Esophagus mucosa (tissue), 1 donor: ENCODE results near the gene LTBP1. TPM values are rescaled to one million over a fixed set of nuclear protein-coding genes. Genes with fewer than 3 reads are reported as not detected.
"Not testable (repeated sequence)": the region's sequence is repeated elsewhere in the genome, so short reads cannot be mapped to it uniquely, and the experiment has no call there.

ENCODE experiments used
- ATAC-seq: fragments of 200-7000 bp; cut with Tn5 transposase; one replicate; pipeline ENCODE4 v1.9.1; 2020
- total RNA-seq: library from RNA; stranded (reverse); gene quantifications from one replicate; pipeline ENCODE4 v1.2.4, GENCODE V29; 2023
- donor health status: DM: yes; HTN: yes; CAD: no.

The LTBP1 gene, protein sequence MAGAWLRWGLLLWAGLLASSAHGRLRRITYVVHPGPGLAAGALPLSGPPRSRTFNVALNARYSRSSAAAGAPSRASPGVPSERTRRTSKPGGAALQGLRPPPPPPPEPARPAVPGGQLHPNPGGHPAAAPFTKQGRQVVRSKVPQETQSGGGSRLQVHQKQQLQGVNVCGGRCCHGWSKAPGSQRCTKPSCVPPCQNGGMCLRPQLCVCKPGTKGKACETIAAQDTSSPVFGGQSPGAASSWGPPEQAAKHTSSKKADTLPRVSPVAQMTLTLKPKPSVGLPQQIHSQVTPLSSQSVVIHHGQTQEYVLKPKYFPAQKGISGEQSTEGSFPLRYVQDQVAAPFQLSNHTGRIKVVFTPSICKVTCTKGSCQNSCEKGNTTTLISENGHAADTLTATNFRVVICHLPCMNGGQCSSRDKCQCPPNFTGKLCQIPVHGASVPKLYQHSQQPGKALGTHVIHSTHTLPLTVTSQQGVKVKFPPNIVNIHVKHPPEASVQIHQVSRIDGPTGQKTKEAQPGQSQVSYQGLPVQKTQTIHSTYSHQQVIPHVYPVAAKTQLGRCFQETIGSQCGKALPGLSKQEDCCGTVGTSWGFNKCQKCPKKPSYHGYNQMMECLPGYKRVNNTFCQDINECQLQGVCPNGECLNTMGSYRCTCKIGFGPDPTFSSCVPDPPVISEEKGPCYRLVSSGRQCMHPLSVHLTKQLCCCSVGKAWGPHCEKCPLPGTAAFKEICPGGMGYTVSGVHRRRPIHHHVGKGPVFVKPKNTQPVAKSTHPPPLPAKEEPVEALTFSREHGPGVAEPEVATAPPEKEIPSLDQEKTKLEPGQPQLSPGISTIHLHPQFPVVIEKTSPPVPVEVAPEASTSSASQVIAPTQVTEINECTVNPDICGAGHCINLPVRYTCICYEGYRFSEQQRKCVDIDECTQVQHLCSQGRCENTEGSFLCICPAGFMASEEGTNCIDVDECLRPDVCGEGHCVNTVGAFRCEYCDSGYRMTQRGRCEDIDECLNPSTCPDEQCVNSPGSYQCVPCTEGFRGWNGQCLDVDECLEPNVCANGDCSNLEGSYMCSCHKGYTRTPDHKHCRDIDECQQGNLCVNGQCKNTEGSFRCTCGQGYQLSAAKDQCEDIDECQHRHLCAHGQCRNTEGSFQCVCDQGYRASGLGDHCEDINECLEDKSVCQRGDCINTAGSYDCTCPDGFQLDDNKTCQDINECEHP (N-terminal part only)
- total RNA-seq: 33.8 TPM

GRCh38 chr2:32946314-32947075 is at the start of gene LTBP1:
LTBP1 (plus strand) TSS chr2:32946953; CDS start chr2:32947325, 372 bp downstream.
- ATAC-seq: peak; percentile 83

DNA sequence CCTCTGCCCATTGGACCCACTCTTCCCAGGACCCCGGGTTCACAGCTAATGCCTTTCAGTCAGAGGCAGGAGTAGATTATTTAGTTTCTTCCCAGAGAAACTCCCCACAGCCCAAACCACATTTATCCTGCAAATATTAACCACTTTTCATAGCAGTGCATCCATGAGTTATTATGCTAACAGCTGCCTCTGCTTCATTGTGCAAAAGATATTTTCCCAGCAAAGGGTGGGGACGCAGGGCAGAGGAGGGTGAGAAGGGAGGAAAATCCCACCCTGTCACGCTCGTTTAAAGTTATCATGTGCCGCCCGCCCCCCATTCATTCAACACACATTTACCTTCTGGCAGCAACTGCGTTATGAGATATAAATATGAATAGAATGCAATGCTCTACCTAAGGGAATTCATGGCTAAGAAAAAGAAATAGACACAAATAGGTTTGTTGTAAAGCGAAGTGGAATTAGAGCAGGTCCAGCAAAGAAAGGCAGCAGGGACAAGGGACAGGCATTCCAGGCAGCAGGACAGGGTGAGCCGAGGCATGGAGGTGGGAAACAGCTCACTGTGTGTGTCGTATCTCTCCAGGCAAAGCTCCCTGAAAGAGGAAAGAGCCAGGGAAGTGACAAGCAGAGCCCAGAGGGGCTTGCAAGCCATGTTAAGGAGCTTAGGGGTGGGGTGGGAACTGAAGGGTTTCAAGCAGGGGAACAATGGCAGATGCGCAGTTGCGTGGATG is 46.3 kb upstream of the LTBP1 start:
- no peak for ATAC-seq

DNA sequence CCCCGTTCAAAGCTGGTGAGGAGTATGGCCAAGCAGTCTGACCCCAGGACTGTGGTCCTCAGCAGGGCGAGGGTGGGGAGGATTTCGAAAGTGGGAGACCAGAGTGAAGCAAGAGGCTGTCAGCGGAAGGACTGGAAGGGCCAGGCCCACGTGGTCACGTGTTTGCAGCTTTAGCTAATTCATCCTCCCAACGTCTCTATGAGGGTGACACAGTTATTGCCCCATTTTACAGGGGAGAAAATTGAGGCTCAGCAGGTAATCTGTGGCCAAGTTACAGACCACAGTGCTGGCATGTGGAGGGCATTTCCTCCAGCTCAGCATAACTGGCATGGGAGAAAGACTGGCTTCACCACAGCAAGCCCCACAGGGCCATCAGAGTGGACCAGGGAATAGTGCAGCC is 45.4 kb upstream of the LTBP1 start:
- no peak for ATAC-seq

GRCh38 chr2:32902174-32902573 is 44.6 kb upstream of the LTBP1 start:
- ATAC-seq: no peak

DNA sequence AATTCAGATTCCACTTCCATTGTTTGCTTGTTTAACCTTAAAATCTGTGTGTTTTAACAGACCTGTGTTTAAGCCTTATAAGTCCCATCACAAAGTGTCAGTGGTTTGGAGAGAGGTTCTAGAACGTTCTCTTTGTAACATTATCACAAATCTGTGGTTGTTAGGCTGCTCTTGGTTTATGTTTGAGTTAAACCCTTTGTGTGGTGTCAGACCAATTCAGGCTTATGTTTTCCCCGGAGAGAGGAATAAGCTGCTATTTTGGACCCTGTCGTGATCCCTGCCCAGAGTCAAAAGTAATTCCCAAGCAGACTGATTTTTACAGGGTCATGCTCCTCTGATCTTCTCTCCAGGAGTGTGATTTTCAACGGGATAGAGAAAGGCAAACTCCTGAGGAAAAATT is 43.8 kb upstream of the LTBP1 start:
- no peak for ATAC-seq

DNA sequence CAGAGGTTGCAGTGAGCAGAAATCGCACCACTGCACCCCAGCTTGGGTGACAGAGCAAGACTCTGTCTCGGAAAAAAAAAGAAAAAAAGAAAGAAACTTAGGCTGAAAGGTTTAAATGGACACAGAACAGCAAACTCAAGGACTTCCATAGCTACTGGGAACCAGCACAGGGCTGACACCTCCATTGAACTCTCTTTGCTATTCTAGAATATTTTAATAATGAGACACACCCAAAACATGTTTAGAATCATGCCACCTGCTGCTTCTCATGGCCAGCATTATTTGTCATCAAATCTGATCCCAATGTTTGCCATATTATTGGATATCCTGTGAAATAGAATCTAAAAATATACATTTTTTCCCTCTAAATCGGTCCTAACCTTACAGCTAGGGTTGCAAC is 42.7 kb upstream of the LTBP1 start:
- no peak for ATAC-seq

DNA sequence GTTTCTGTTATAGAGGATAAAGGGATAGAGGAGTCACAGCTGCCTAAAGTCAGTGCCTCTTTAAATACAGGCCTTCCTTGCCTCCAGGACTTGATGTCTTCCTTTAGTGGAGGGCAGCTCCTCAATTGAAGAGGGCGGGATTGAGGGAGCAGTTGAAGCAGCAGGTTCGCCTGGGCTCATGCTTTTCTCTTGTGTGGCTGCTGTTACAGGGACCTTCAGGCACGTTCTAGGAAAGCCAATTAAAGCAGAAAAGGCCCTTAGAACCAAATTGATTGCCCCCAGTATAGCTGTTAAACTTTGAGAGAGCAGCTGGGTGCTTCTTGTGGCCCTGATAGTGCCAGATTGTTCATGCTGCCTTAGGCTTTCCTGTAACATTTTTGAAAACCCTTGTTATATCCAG is 42.0 kb upstream of the LTBP1 start:
- ATAC-seq: no peak

DNA sequence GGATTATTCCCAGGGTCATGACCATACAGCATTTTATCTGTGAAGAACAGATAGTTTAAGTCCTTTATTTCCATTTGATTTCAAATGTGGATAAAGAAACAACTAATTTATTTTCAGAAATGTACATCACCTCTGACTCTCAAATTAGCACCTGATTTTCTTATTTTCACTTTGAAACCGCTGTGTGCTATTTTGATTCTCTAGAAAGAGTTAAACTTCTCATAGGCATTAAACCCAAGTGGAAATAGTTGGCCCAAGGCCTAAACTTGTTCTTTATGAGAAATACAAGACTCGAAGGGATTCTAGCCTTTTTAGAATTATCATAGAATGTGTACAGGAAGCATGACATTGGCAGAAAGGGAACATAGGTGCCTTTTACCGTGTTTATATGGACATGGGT is 41.5 kb upstream of the LTBP1 start:
- no peak for ATAC-seq

- no peak for ATAC-seq
Measured at GRCh38 chr2:32910883-32911598, 35.7 kb upstream of the LTBP1 start.

- no peak for ATAC-seq
Measured at GRCh38 chr2:32915694-32916093, 31.1 kb upstream of the LTBP1 start.

DNA sequence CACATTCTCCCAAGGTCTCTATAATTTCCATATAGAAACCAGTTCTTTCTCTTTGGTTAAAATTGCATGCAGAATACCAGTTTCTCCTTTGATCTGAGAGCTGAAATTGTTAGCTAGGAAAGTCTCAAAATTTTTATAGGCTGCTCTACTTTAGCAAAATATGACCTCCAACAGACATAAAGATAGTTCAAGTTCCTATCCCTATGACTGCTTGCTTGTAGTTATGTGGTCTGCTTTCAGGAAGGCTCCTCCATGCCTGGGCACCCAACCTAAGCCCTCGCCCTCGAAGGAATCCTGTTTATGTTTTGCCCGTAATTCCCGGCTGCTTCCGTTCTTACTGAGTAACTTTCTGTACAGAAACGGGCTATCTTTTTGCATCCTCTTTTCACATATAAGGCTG is 28.0 kb upstream of the LTBP1 start:
- no peak for ATAC-seq

- not testable (repeated sequence) for ATAC-seq
Measured at GRCh38 chr2:32919901-32920300, 26.9 kb upstream of the LTBP1 start.

DNA sequence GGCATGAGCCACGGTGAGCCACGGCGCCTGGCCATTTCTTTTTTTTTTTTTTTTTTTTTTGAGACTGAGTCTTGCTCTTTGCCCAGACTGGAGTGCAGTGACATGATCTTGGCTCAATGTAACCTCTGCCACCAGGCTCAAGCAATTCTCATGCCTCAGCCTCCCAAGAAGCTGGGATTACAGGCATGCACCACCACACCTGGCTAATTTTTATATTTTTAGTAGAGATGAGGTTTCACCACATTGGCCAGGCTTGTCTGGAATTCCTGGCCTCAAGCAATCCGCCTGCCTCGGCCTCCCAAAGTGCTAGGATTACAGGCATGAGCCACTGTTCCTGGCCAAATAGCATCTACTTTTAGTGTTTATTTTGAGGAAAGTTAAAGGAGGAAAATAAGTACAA is 25.3 kb upstream of the LTBP1 start:
- not testable (repeated sequence) for ATAC-seq

GRCh38 chr2:32922501-32922900 is 24.3 kb upstream of the LTBP1 start:
- ATAC-seq: no peak

DNA sequence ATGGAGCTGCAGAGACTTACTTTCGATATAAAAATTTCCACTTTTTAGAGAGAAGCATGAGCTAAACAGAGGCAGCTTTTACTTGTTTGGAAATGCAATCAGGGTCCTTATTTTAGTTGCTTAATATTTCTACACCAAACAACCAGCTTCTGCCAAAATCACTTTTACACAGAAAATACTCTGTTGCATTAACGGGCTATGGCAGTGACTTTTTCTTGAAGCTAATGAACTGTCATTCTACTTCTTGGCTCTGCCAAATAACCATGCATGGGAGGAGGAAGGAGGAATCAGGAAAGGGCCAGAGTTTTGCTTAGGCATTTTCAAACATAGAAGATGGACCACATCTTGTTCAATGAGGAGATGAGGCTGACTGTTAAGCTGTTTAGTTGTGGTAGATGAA is 23.6 kb upstream of the LTBP1 start:
- no peak for ATAC-seq

DNA sequence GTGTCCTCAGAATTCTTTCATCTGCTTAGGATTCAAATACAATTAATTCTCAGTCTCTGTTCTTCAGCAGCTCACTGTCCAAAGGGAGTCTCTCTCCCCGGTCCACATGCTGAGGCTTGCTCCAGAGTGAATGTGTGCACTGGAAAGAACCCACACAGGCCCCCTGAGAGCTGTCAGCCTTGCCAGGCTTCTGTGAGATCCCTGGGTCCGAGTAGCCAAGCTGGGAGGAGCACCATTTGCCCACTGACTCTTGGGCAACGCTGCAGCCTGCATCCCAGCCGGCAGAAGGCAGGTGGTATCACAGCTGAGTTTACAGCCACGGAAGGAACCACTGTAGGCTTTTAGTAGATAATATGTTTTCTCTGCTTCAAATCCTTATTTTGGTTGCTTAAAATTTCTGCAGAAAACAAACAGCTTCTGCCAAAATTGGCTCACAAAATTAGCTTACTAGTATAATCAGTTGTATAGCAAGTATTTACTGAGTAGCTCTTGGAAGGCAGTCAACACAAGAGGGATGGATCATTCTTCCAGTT is 21.4 kb upstream of the LTBP1 start:
- ATAC-seq: no peak

GRCh38 chr2:32925976-32926707 is 20.6 kb upstream of the LTBP1 start:
- ATAC-seq: no peak

DNA sequence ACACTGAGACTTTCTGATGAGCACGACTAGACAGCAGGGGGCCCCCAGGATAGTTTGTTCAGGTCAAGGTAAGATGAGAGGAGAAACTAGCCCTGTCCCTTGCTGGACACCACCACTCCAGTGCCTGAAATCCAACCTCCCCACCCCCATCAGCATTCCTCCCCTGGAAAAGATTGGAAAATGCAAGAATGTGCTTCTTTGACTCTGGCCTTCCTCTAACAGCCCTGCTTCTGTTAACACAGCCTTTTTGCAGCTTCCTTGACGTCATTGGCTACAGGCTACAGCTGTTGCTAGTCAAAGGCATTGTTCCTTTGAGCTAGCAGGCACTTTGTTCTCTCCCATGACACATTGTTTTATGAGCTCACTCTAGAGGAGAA is 20.1 kb upstream of the LTBP1 start:
- ATAC-seq: peak; percentile 32

GRCh38 chr2:32930436-32930835 is 16.3 kb upstream of the LTBP1 start:
- ATAC-seq: no peak

DNA sequence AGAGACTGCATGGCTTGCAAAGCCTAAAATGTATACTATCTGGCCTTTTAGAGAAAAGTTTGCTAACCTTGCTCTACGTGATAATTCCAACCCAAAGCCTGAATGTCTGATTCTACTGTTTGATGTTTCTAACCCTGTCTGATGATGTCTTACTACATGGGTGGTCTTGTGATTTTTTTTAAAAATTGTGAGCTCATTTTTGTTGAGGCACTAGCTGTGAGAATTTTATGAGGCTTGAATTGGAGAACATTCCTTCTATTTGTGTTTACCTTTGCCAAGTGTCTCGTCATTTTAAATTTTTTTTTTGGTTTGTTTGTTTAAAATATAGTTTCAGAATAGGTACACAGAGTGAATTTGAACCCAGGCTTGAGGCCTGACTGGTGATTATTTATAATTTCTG is 15.2 kb upstream of the LTBP1 start:
- no peak for ATAC-seq
